HepG2 (cell line): ENCODE measurements around the gene TMC8. TPM values are rescaled to one million over a fixed set of nuclear protein-coding genes. Genes with fewer than 3 reads are reported as not detected.

Experiments
- ARHGAP35 ChIP-seq: sonication (generic); formaldehyde crosslinking; IDR thresholded peaks from 2 replicates; pipeline ENCODE4 v1.9.0; 2022; ENCODE audit warnings: mild to moderate bottlenecking, inconsistent platforms, moderate library complexity, missing genetic modification reagents, borderline replicate concordance
- ARID2 ChIP-seq: sonication (generic); formaldehyde crosslinking; IDR thresholded peaks from 2 replicates; pipeline ENCODE4 v1.8.1; 2022; ENCODE audit warnings: mild to moderate bottlenecking, missing genetic modification reagents, borderline replicate concordance
- ATM ChIP-seq: fragments of 450-650 bp; IDR thresholded peaks from 2 replicates; pipeline ENCODE4 v1.7.1; 2017; ENCODE audit warnings: mild to moderate bottlenecking, borderline replicate concordance
- BRF2 ChIP-seq: sonication (generic); formaldehyde crosslinking; IDR thresholded peaks from 2 replicates; pipeline ENCODE4 v1.8.1; 2022; ENCODE audit warnings: mild to moderate bottlenecking, missing genetic modification reagents
- CAMTA2 ChIP-seq: sonication (generic); formaldehyde crosslinking; IDR thresholded peaks from 2 replicates; pipeline ENCODE4 v1.4.0; 2020; ENCODE audit warnings: mild to moderate bottlenecking, missing genetic modification reagents, borderline replicate concordance
- HNRNPH1 ChIP-seq: fragments of 200-400 bp; formaldehyde crosslinking; optimal IDR thresholded peaks from 2 replicates; pipeline ENCODE3; 2017; ENCODE audit warnings: mild to moderate bottlenecking, low read depth, low read length
- IRF2 ChIP-seq: IDR thresholded peaks from 2 replicates; pipeline ENCODE4 v1.6.1; 2018; ENCODE audit warnings: missing genetic modification reagents, missing compliant biosample characterization
- KDM2A ChIP-seq: sonication (generic); formaldehyde crosslinking; IDR thresholded peaks from 2 replicates; pipeline ENCODE4 v1.4.0; 2020; ENCODE audit warnings: low read depth, missing genetic modification reagents, borderline replicate concordance
- MAF1 ChIP-seq: sonication (generic); formaldehyde crosslinking; IDR thresholded peaks from 2 replicates; pipeline ENCODE4 v1.5.0; 2020; ENCODE audit warnings: missing genetic modification reagents, borderline replicate concordance
- PRMT3 ChIP-seq: sonication (generic); formaldehyde crosslinking; IDR thresholded peaks from 2 replicates; pipeline ENCODE4 v1.8.1; 2022; ENCODE audit warnings: low read depth, mild to moderate bottlenecking, moderate library complexity, missing genetic modification reagents, borderline replicate concordance
- RELA ChIP-seq: sonication (generic); formaldehyde crosslinking; IDR thresholded peaks from 2 replicates; pipeline ENCODE4 v1.4.0; 2020; ENCODE audit warnings: missing genetic modification reagents
- SAFB2 ChIP-seq: sonication (generic); formaldehyde crosslinking; IDR thresholded peaks from 2 replicates; pipeline ENCODE4 v1.5.1; 2020; ENCODE audit warnings: missing genetic modification reagents, low read depth, mild to moderate bottlenecking, borderline replicate concordance
- SIX1 ChIP-seq: sonication (generic); formaldehyde crosslinking; IDR thresholded peaks from 2 replicates; pipeline ENCODE4 v1.4.0; 2020; ENCODE audit warnings: missing genetic modification reagents, borderline replicate concordance
- WIZ ChIP-seq: sonication (generic); formaldehyde crosslinking; IDR thresholded peaks from 2 replicates; pipeline ENCODE4 v1.5.1; 2020; ENCODE audit warnings: mild to moderate bottlenecking, missing genetic modification reagents
- YY1 ChIP-seq: IDR thresholded peaks from 2 replicates; pipeline ENCODE4 v1.6.1; 2011; ENCODE audit warnings: low read length, low read depth, moderate library complexity, mild to moderate bottlenecking; ENCODE audit not compliant: insufficient read depth, insufficient replicate concordance
- ZMYM2 ChIP-seq: sonication (generic); formaldehyde crosslinking; IDR thresholded peaks from 2 replicates; pipeline ENCODE4 v1.8.0; 2022; ENCODE audit warnings: mild to moderate bottlenecking, missing genetic modification reagents
- ZNF136 ChIP-seq: sonication (generic); formaldehyde crosslinking; IDR thresholded peaks from 2 replicates; pipeline ENCODE4 v1.8.1; 2022; ENCODE audit warnings: low read depth, mild to moderate bottlenecking, moderate library complexity, missing genetic modification reagents
- ZNF138 ChIP-seq: sonication (generic); formaldehyde crosslinking; IDR thresholded peaks from 2 replicates; pipeline ENCODE4 v1.5.0; 2020; ENCODE audit warnings: mild to moderate bottlenecking, low read depth, missing genetic modification reagents
- ZNF207 ChIP-seq: fragments of 450-650 bp; IDR thresholded peaks from 2 replicates; pipeline ENCODE4 v1.6.1; 2016; ENCODE audit warnings: antibody characterized with exemption, borderline replicate concordance
- ZNF251 ChIP-seq: sonication (generic); formaldehyde crosslinking; IDR thresholded peaks from 2 replicates; pipeline ENCODE4 v1.9.0; 2021; ENCODE audit warnings: mild to moderate bottlenecking, missing genetic modification reagents
- ZNF3 ChIP-seq: IDR thresholded peaks from 2 replicates; pipeline ENCODE4 v1.7.0; 2017; ENCODE audit warnings: inconsistent platforms
- ZNF30 ChIP-seq: sonication (generic); formaldehyde crosslinking; IDR thresholded peaks from 2 replicates; pipeline ENCODE4 v1.5.0; 2020; ENCODE audit warnings: mild to moderate bottlenecking, missing genetic modification reagents
- ZNF432 ChIP-seq: sonication (generic); formaldehyde crosslinking; IDR thresholded peaks from 2 replicates; pipeline ENCODE4 v1.5.0; 2020; ENCODE audit warnings: missing genetic modification reagents, mild to moderate bottlenecking, borderline replicate concordance
- ZNF710 ChIP-seq: sonication (generic); formaldehyde crosslinking; IDR thresholded peaks from 2 replicates; pipeline ENCODE4 v1.5.0; 2020; ENCODE audit warnings: mild to moderate bottlenecking, missing genetic modification reagents, borderline replicate concordance
- ZNF790 ChIP-seq: sonication (generic); formaldehyde crosslinking; IDR thresholded peaks from 2 replicates; pipeline ENCODE4 v1.8.0; 2022; ENCODE audit warnings: missing genetic modification reagents, mild to moderate bottlenecking, borderline replicate concordance
- polyA plus RNA-seq, 8 experiments: library from polyadenylated mRNA; depleted of rRNA in 3 of 8; stranded (reverse) in 7 of 8; unstranded in 1 of 8; fragments of >200 nt; fragmentation: Illumina TruSeq in 4 of 8; extraction: Trizol in 4 of 8; gene quantifications; 2 replicates each; pipeline versions ENCODE4 v1.2.1 to v1.2.3, GENCODE V29; 2011 to 2016; ENCODE audit warnings: low read depth in 4 of 8, missing spikeins in 1 of 8, mixed read lengths in 1 of 8; ENCODE audit not compliant: insufficient read depth in 1 of 8
- total RNA-seq, 5 experiments: library from RNA; depleted of rRNA; stranded (reverse); fragments of >200 nt; fragmentation: Illumina TruSeq; extraction: Trizol; gene quantifications; 2 replicates each; pipeline ENCODE4 v1.2.3, GENCODE V29; 2016; ENCODE audit warnings: low read depth in 1 of 5
- TF ChIP-seq, protein P1 (sequence below): sonication (generic); formaldehyde crosslinking; IDR thresholded peaks from 2 replicates; pipeline ENCODE4 v1.4.0; 2020; ENCODE audit warnings: missing genetic modification reagents

TMC8 gene
- total and polyA plus RNA-seq, 2 of the 13 experiments (the other 11 are each of a cell fraction or from before 2014, with no cell fraction given), result 0.53 to 7.8 TPM

- TF ChIP-seq KDM2A (CRISPR knock-in tag), result peak; percentile 1; the same call in 1 of the 2 replicates
- TF ChIP-seq SIX1, result no peak
- TF ChIP-seq PRMT3, result peak; percentile 64; the same call in 1 of the 2 replicates
- TF ChIP-seq RELA (CRISPR knock-in tag), result no peak
- peak; percentile 13; the same call in 1 of the 2 replicates for TF ChIP-seq WIZ (CRISPR knock-in tag)
- TF ChIP-seq ZNF432 (CRISPR knock-in tag), result no peak
- peak; percentile 77; the same call in 1 of the 2 replicates for TF ChIP-seq ZNF251 (CRISPR knock-in tag)
- TF ChIP-seq ZNF790, result no peak
- no peak for TF ChIP-seq ATM
- no peak for TF ChIP-seq MAF1
- peak; percentile 78; the same call in 1 of the 2 replicates for TF ChIP-seq ZNF710 (CRISPR knock-in tag)
- TF ChIP-seq SAFB2 (CRISPR knock-in tag), result 0 out of 2 replicates have a peak, but pooled peaks have one; percentile 21
- TF ChIP-seq, protein P1, sequence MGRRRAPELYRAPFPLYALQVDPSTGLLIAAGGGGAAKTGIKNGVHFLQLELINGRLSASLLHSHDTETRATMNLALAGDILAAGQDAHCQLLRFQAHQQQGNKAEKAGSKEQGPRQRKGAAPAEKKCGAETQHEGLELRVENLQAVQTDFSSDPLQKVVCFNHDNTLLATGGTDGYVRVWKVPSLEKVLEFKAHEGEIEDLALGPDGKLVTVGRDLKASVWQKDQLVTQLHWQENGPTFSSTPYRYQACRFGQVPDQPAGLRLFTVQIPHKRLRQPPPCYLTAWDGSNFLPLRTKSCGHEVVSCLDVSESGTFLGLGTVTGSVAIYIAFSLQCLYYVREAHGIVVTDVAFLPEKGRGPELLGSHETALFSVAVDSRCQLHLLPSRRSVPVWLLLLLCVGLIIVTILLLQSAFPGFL (CRISPR knock-in tag), result no peak
- peak; percentile 69; the same call in 1 of the 2 replicates for TF ChIP-seq ARID2 (CRISPR knock-in tag)
- no peak for TF ChIP-seq BRF2 (CRISPR knock-in tag)
- TF ChIP-seq HNRNPH1, result no peak
- TF ChIP-seq ZNF207, result no peak
- 0 out of 2 replicates have a peak, but pooled peaks have one; percentile 7 for TF ChIP-seq ZMYM2
- no peak for TF ChIP-seq ZNF3 (CRISPR knock-in tag)
- no peak for TF ChIP-seq CAMTA2
- no peak for TF ChIP-seq ZNF138 (CRISPR knock-in tag)
- TF ChIP-seq ZNF136 (CRISPR knock-in tag), result 0 out of 2 replicates have a peak, but pooled peaks have one; percentile 65
- TF ChIP-seq ZNF30 (CRISPR knock-in tag), result no peak; the same call in 1 of the 2 replicates
- TF ChIP-seq YY1, result no peak
- TF ChIP-seq ARHGAP35, result no peak
- TF ChIP-seq IRF2 (CRISPR knock-in tag), result peak; percentile 78; the same call in 1 of the 2 replicates
Observed at GRCh38 chr17:78144736-78145641, 14.4 kb downstream of the TMC8 start (continued).
